Stomach (tissue), 4 donors: ENCODE data around the gene TMIGD1.

ENCODE experiments used
- CTCF ChIP-seq, 7 experiments: fragments of 450-650 bp in 4 of 7; fragments of 200-600 bp in 3 of 7; sonication (generic) in 3 of 7; IDR thresholded peaks; one replicate each; pipeline ENCODE4 v1.5.1; 2016 to 2019; ENCODE audit warnings: antibody characterized with exemption in 7 of 7, control low read depth in 2 of 7, mild to moderate bottlenecking in 1 of 7
- EP300 ChIP-seq: sonication (generic); formaldehyde crosslinking; IDR thresholded peaks from one replicate; pipeline ENCODE4 v1.6.1; 2017; ENCODE audit warnings: antibody characterized with exemption
- POLR2A ChIP-seq, 4 donors: fragments of 450-650 bp; IDR thresholded peaks; one replicate each; pipeline ENCODE4 v1.6.1; 2016; ENCODE audit warnings: antibody characterized with exemption in 4 of 4, control low read depth in 2 of 4, mild to moderate bottlenecking in 1 of 4, moderate library complexity in 1 of 4
- POLR2AphosphoS5 ChIP-seq, 3 donors: sonication (generic); formaldehyde crosslinking; IDR thresholded peaks; one replicate each; pipeline ENCODE4 v1.6.1; 2016; ENCODE audit warnings: antibody characterized with exemption in 3 of 3

- no peak for TF ChIP-seq CTCF (IDR thresholded peaks at IDR 0.05)
- TF ChIP-seq POLR2A (IDR thresholded peaks at IDR 0.05), result no peak
- no peak for TF ChIP-seq POLR2AphosphoS5 (IDR thresholded peaks at IDR 0.05)
- no peak for TF ChIP-seq EP300
Observed at GRCh38 chr17:30321314-30321713, 12.5 kb downstream of the TMIGD1 start.
